GM12878 (cell line): ENCODE measurements around the gene AGAP3. TPM values are rescaled to one million over a fixed set of nuclear protein-coding genes. Genes with fewer than 3 reads are reported as not detected.

Experiments
- FOXM1 ChIP-seq: IDR thresholded peaks from 2 replicates; pipeline ENCODE4 v1.6.1; 2012; ENCODE audit warnings: low read depth, mild to moderate bottlenecking, inconsistent platforms, low read length, moderate library complexity
- GABPA ChIP-seq: IDR thresholded peaks from 2 replicates; pipeline ENCODE4 v1.6.1; 2014; ENCODE audit warnings: antibody characterized with exemption, low read depth, mild to moderate bottlenecking, inconsistent platforms
- LARP7 ChIP-seq: fragments of 450-650 bp; IDR thresholded peaks from 2 replicates; pipeline ENCODE4 v1.6.1; 2017; ENCODE audit warnings: mild to moderate bottlenecking
- RCOR1 ChIP-seq: conservative IDR thresholded peaks from 2 replicates; pipeline ENCODE4 v1.6.1; 2012; ENCODE audit warnings: low read depth, low read length, improper control_type of control experiment
- SREBF2 ChIP-seq: IDR thresholded peaks from 2 replicates; pipeline ENCODE4 v1.6.1; 2012; ENCODE audit warnings: mild to moderate bottlenecking, low read length
- YBX1 ChIP-seq: fragments of 450-650 bp; IDR thresholded peaks from 2 replicates; pipeline ENCODE4 v1.6.1; 2016; ENCODE audit warnings: antibody characterized with exemption
- ZNF207 ChIP-seq: fragments of 450-650 bp; IDR thresholded peaks from 2 replicates; pipeline ENCODE4 v1.6.1; 2014; ENCODE audit warnings: antibody characterized with exemption, mild to moderate bottlenecking, borderline replicate concordance
- ZNF622 ChIP-seq: fragments of 450-650 bp; IDR thresholded peaks from 2 replicates; pipeline ENCODE4 v1.6.1; 2017; ENCODE audit warnings: mild to moderate bottlenecking, inconsistent platforms
- ZZZ3 ChIP-seq: IDR thresholded peaks from 2 replicates; pipeline ENCODE4 v1.6.1; 2011; ENCODE audit warnings: low read depth; ENCODE audit not compliant: control insufficient read depth, insufficient read length
- polyA plus RNA-seq, 11 experiments: library from polyadenylated mRNA; depleted of rRNA in 4 of 11; unstranded in 6 of 11; stranded (reverse) in 5 of 11; fragments of >200 nt; fragmentation: Nextera tagmentation in 4 of 11; fragmentation: Illumina TruSeq in 1 of 11; extraction: Ambion mirVana in 4 of 11; extraction: Trizol in 1 of 11; gene quantifications; 1 replicate in 1 of 11; 2 replicates in 10 of 11; pipeline versions ENCODE4 v1.2.1 to v1.2.3, GENCODE V29; 2011 to 2016; ENCODE audit warnings: inconsistent platforms in 2 of 11, missing spikeins in 2 of 11, low read depth in 1 of 11
- total RNA-seq, 4 experiments: library from RNA; depleted of rRNA in 3 of 4; stranded (reverse); fragments of >200 nt in 3 of 4; fragmentation: Illumina TruSeq in 1 of 4; extraction: Trizol in 1 of 4; gene quantifications; 2 replicates each; pipeline versions ENCODE4 v1.2.1 to v1.2.3, GENCODE V29; 2013 to 2021
- TF ChIP-seq, protein P1 (sequence below): IDR thresholded peaks from 2 replicates; pipeline ENCODE4 v1.6.1; 2011; ENCODE audit warnings: low read depth, mild to moderate bottlenecking, low read length, moderate library complexity, borderline replicate concordance; ENCODE audit errors: extremely low read depth
- TF ChIP-seq, protein P2 (sequence below): fragments of 450-650 bp; IDR thresholded peaks from 2 replicates; pipeline ENCODE4 v1.6.1; 2017; ENCODE audit warnings: mild to moderate bottlenecking, moderate library complexity
- TF ChIP-seq, protein P3 (sequence below): IDR thresholded peaks from 2 replicates; pipeline ENCODE4 v1.6.1; 2011; ENCODE audit warnings: borderline replicate concordance, low read depth, mild to moderate bottlenecking, moderate library complexity, low read length; ENCODE audit not compliant: insufficient read depth, poor library complexity, severe bottlenecking
- TF ChIP-seq, protein P4 (sequence below): fragments of 450-650 bp; IDR thresholded peaks from 2 replicates; pipeline ENCODE4 v1.6.1; 2016; ENCODE audit warnings: mild to moderate bottlenecking, moderate library complexity, borderline replicate concordance
- TF ChIP-seq, protein P5 (sequence below): IDR thresholded peaks from 2 replicates; pipeline ENCODE4 v1.6.1; 2012; ENCODE audit warnings: low read length, inconsistent platforms
- TF ChIP-seq, protein P6 (sequence below): fragments of 450-650 bp; IDR thresholded peaks from 2 replicates; pipeline ENCODE4 v1.6.1; 2017; ENCODE audit warnings: borderline replicate concordance

Gene AGAP3
- total and polyA plus RNA-seq, 10 of the 15 experiments (the other 5 are each of a cell fraction or from before 2014, with no cell fraction given) = 1.8 to 68.1 (median 15.7) TPM

DNA sequence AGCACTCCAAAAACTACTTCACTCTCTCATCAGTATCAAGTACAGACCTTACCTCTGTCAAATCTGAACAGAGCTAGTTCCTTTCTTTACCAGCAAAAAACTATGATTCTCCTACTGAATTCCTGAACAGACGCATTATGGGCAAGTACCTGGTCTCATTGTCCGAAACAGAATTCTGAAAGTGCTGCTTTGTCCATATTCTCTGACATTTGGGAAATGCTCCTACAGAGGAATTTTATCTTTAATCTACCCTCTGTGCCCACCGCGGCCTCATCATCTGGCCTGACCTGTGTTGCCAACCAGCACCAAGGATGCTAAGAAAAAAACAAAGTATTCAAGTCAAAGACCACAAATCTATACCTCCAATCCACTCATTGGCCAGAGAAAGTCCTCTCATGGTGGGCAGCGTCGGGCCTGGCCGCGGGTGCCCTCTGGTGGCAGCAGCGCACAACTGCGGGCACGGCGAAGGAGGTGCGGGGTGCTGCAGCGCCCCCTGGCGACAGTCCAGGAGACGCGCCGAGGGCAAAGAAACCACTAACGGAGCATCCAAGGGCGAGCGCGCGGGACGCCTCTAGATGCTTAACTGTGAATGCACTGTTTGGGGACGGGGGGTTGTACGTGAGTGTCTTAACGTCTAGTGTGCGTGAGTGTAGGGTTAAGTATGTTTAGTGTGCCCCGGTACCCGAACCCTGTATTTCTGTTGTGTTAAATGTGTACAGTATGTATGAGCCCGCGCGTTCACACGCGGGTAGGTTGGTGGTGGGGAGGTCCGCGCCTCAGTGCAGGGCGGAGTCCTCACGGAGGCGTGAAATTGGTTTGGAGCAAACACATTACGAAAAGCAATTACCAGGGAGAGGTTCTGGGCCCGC, 86.2 kb downstream of the AGAP3 start (continued):
- TF ChIP-seq, protein P1, sequence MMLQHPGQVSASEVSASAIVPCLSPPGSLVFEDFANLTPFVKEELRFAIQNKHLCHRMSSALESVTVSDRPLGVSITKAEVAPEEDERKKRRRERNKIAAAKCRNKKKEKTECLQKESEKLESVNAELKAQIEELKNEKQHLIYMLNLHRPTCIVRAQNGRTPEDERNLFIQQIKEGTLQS = peak; percentile 41; the same call in 1 of the 2 replicates
- TF ChIP-seq ZZZ3 = no peak
- no peak for TF ChIP-seq GABPA
- TF ChIP-seq, protein P2, sequence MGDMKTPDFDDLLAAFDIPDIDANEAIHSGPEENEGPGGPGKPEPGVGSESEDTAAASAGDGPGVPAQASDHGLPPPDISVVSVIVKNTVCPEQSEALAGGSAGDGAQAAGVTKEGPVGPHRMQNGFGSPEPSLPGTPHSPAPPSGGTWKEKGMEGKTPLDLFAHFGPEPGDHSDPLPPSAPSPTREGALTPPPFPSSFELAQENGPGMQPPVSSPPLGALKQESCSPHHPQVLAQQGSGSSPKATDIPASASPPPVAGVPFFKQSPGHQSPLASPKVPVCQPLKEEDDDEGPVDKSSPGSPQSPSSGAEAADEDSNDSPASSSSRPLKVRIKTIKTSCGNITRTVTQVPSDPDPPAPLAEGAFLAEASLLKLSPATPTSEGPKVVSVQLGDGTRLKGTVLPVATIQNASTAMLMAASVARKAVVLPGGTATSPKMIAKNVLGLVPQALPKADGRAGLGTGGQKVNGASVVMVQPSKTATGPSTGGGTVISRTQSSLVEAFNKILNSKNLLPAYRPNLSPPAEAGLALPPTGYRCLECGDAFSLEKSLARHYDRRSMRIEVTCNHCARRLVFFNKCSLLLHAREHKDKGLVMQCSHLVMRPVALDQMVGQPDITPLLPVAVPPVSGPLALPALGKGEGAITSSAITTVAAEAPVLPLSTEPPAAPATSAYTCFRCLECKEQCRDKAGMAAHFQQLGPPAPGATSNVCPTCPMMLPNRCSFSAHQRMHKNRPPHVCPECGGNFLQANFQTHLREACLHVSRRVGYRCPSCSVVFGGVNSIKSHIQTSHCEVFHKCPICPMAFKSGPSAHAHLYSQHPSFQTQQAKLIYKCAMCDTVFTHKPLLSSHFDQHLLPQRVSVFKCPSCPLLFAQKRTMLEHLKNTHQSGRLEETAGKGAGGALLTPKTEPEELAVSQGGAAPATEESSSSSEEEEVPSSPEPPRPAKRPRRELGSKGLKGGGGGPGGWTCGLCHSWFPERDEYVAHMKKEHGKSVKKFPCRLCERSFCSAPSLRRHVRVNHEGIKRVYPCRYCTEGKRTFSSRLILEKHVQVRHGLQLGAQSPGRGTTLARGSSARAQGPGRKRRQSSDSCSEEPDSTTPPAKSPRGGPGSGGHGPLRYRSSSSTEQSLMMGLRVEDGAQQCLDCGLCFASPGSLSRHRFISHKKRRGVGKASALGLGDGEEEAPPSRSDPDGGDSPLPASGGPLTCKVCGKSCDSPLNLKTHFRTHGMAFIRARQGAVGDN = no peak
- peak; percentile 74; the same call in 1 of the 2 replicates for TF ChIP-seq ZNF207
- TF ChIP-seq RCOR1 = no peak
- peak; percentile 59; the same call in 1 of the 2 replicates for TF ChIP-seq LARP7
- TF ChIP-seq ZNF622 = no peak
- no peak for TF ChIP-seq SREBF2
- TF ChIP-seq, protein P3, sequence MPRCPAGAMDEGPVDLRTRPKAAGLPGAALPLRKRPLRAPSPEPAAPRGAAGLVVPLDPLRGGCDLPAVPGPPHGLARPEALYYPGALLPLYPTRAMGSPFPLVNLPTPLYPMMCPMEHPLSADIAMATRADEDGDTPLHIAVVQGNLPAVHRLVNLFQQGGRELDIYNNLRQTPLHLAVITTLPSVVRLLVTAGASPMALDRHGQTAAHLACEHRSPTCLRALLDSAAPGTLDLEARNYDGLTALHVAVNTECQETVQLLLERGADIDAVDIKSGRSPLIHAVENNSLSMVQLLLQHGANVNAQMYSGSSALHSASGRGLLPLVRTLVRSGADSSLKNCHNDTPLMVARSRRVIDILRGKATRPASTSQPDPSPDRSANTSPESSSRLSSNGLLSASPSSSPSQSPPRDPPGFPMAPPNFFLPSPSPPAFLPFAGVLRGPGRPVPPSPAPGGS = no peak
- no peak for TF ChIP-seq YBX1
- TF ChIP-seq, protein P4, sequence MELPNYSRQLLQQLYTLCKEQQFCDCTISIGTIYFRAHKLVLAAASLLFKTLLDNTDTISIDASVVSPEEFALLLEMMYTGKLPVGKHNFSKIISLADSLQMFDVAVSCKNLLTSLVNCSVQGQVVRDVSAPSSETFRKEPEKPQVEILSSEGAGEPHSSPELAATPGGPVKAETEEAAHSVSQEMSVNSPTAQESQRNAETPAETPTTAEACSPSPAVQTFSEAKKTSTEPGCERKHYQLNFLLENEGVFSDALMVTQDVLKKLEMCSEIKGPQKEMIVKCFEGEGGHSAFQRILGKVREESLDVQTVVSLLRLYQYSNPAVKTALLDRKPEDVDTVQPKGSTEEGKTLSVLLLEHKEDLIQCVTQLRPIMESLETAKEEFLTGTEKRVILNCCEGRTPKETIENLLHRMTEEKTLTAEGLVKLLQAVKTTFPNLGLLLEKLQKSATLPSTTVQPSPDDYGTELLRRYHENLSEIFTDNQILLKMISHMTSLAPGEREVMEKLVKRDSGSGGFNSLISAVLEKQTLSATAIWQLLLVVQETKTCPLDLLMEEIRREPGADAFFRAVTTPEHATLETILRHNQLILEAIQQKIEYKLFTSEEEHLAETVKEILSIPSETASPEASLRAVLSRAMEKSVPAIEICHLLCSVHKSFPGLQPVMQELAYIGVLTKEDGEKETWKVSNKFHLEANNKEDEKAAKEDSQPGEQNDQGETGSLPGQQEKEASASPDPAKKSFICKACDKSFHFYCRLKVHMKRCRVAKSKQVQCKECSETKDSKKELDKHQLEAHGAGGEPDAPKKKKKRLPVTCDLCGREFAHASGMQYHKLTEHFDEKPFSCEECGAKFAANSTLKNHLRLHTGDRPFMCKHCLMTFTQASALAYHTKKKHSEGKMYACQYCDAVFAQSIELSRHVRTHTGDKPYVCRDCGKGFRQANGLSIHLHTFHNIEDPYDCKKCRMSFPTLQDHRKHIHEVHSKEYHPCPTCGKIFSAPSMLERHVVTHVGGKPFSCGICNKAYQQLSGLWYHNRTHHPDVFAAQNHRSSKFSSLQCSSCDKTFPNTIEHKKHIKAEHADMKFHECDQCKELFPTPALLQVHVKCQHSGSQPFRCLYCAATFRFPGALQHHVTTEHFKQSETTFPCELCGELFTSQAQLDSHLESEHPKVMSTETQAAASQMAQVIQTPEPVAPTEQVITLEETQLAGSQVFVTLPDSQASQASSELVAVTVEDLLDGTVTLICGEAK = no peak
- TF ChIP-seq, protein P5, sequence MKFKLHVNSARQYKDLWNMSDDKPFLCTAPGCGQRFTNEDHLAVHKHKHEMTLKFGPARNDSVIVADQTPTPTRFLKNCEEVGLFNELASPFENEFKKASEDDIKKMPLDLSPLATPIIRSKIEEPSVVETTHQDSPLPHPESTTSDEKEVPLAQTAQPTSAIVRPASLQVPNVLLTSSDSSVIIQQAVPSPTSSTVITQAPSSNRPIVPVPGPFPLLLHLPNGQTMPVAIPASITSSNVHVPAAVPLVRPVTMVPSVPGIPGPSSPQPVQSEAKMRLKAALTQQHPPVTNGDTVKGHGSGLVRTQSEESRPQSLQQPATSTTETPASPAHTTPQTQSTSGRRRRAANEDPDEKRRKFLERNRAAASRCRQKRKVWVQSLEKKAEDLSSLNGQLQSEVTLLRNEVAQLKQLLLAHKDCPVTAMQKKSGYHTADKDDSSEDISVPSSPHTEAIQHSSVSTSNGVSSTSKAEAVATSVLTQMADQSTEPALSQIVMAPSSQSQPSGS = no peak
- TF ChIP-seq, protein P6, sequence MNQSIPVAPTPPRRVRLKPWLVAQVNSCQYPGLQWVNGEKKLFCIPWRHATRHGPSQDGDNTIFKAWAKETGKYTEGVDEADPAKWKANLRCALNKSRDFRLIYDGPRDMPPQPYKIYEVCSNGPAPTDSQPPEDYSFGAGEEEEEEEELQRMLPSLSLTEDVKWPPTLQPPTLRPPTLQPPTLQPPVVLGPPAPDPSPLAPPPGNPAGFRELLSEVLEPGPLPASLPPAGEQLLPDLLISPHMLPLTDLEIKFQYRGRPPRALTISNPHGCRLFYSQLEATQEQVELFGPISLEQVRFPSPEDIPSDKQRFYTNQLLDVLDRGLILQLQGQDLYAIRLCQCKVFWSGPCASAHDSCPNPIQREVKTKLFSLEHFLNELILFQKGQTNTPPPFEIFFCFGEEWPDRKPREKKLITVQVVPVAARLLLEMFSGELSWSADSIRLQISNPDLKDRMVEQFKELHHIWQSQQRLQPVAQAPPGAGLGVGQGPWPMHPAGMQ = no peak
- TF ChIP-seq FOXM1 = peak; percentile 40; the same call in 1 of the 2 replicates
